HEK293 (cell line): ENCODE measurements around the gene KBTBD3.

ENCODE experiments used
- CTCF ChIA-PET: fragments of 350-600 bp; formaldehyde crosslinking; extraction: SDS; loops from one replicate; lab custom pipeline; 2021; ENCODE audit warnings: antibody characterized with exemption; lab: Yijun Ruan, JAX
- POLR2A ChIA-PET: fragments of 300-600 bp; formaldehyde crosslinking; extraction: SDS; loops from one replicate; lab custom pipeline; 2020; ENCODE audit warnings: antibody characterized with exemption, inconsistent platforms; lab: Yijun Ruan, JAX
- H3K27ac ChIP-seq: fragments of 200-500 bp; sonication (Bioruptor generic); 2 replicates; pipeline ENCODE4 v1.5.1; 2014; ENCODE audit warnings: low read depth, low read length, control low read depth, inconsistent platforms; ENCODE audit errors: extremely low read depth
- H3K36me3 ChIP-seq, 2 experiments: fragments of 200-500 bp in 1 of 2; sonication (Bioruptor generic) in 1 of 2; 1 replicate in 1 of 2; 2 replicates in 1 of 2; pipeline ENCODE4 v1.5.1; 2014 to 2017; ENCODE audit warnings: inconsistent platforms in 2 of 2, low read length in 2 of 2; ENCODE audit not compliant: control insufficient read depth in 2 of 2, insufficient read depth in 1 of 2
- H3K4me1 ChIP-seq: fragments of 200-500 bp; sonication (Bioruptor generic); 2 replicates; pipeline ENCODE4 v1.5.1; 2014; ENCODE audit warnings: mild to moderate bottlenecking, low read length, inconsistent platforms; ENCODE audit not compliant: control insufficient read depth, insufficient read depth
- H3K4me3 ChIP-seq: 2 replicates; pipeline ENCODE4 v1.5.1; 2011; ENCODE audit warnings: low read depth, mild to moderate bottlenecking, control low read depth, low read length, moderate library complexity
- H3K9me3 ChIP-seq: fragments of 200-500 bp; sonication (Bioruptor generic); 2 replicates; pipeline ENCODE4 v1.5.1; 2014; ENCODE audit warnings: low read depth, low read length, inconsistent platforms; ENCODE audit not compliant: control insufficient read depth, insufficient read depth
- CTCF ChIP-seq: fragments of 450-650 bp; formaldehyde crosslinking; IDR thresholded peaks from 2 replicates; pipeline ENCODE4 v1.5.1; 2016; ENCODE audit warnings: missing biosample characterization, missing genetic modification characterization
- KLF1 ChIP-seq: fragments of 450-650 bp; formaldehyde crosslinking; IDR thresholded peaks from 2 replicates; pipeline ENCODE4 v1.5.1; 2016; ENCODE audit warnings: missing biosample characterization, missing genetic modification characterization
- KLF17 ChIP-seq: fragments of 450-650 bp; formaldehyde crosslinking; IDR thresholded peaks from 2 replicates; pipeline ENCODE4 v1.5.1; 2016; ENCODE audit warnings: missing biosample characterization, missing genetic modification characterization
- OSR2 ChIP-seq: fragments of 450-650 bp; formaldehyde crosslinking; IDR thresholded peaks from 2 replicates; pipeline ENCODE4 v1.5.1; 2016; ENCODE audit warnings: missing biosample characterization, missing genetic modification characterization
- REST ChIP-seq: fragments of 450-650 bp; formaldehyde crosslinking; IDR thresholded peaks from 2 replicates; pipeline ENCODE4 v1.5.1; 2016; ENCODE audit warnings: missing biosample characterization, missing genetic modification characterization
- SCRT2 ChIP-seq: fragments of 450-650 bp; formaldehyde crosslinking; IDR thresholded peaks from 2 replicates; pipeline ENCODE4 v1.5.1; 2016; ENCODE audit warnings: missing biosample characterization, missing genetic modification characterization
- YY2 ChIP-seq: fragments of 450-650 bp; formaldehyde crosslinking; IDR thresholded peaks from 2 replicates; pipeline ENCODE4 v1.5.1; 2016; ENCODE audit warnings: missing biosample characterization, missing genetic modification characterization
- ZBTB20 ChIP-seq: fragments of 450-650 bp; formaldehyde crosslinking; IDR thresholded peaks from 2 replicates; pipeline ENCODE4 v1.5.1; 2016; ENCODE audit warnings: missing biosample characterization, missing genetic modification characterization
- ZBTB48 ChIP-seq: fragments of 450-650 bp; formaldehyde crosslinking; IDR thresholded peaks from 2 replicates; pipeline ENCODE4 v1.5.1; 2016; ENCODE audit warnings: missing biosample characterization, missing genetic modification characterization
- ZNF266 ChIP-seq: fragments of 450-650 bp; formaldehyde crosslinking; IDR thresholded peaks from 2 replicates; pipeline ENCODE4 v1.5.1; 2016; ENCODE audit warnings: missing biosample characterization, missing genetic modification characterization, low read depth
- ZNF416 ChIP-seq: fragments of 450-650 bp; formaldehyde crosslinking; IDR thresholded peaks from 2 replicates; pipeline ENCODE4 v1.5.1; 2016; ENCODE audit warnings: missing biosample characterization, missing genetic modification characterization
- ZNF529 ChIP-seq: fragments of 450-650 bp; formaldehyde crosslinking; IDR thresholded peaks from 2 replicates; pipeline ENCODE4 v1.5.1; 2017; ENCODE audit warnings: missing genetic modification characterization, missing biosample characterization; ENCODE audit not compliant: insufficient replicate concordance
- ZNF658 ChIP-seq: fragments of 450-650 bp; formaldehyde crosslinking; IDR thresholded peaks from 2 replicates; pipeline ENCODE4; 2016; ENCODE audit warnings: missing biosample characterization, missing genetic modification characterization
- ZNF768 ChIP-seq: fragments of 450-650 bp; formaldehyde crosslinking; IDR thresholded peaks from 2 replicates; pipeline ENCODE4 v1.5.1; 2018; ENCODE audit warnings: missing biosample characterization, mild to moderate bottlenecking, missing genetic modification characterization
- TF ChIP-seq, protein P1 (sequence below): fragments of 450-650 bp; formaldehyde crosslinking; IDR thresholded peaks from 2 replicates; pipeline ENCODE4 v1.5.1; 2016; ENCODE audit warnings: missing biosample characterization, missing genetic modification characterization
- TF ChIP-seq, protein P2 (sequence below): fragments of 450-650 bp; formaldehyde crosslinking; IDR thresholded peaks from 2 replicates; pipeline ENCODE4 v1.5.1; 2016; ENCODE audit warnings: missing biosample characterization, missing genetic modification characterization
- TF ChIP-seq, protein P3 (sequence below): fragments of 450-650 bp; formaldehyde crosslinking; IDR thresholded peaks from 2 replicates; pipeline ENCODE4 v1.5.1; 2016; ENCODE audit warnings: missing biosample characterization, missing genetic modification characterization

The KBTBD3 gene

GRCh38 chr11:106047631-106048030 lies 29.5 kb downstream of the KBTBD3 start (continued):
- TF ChIP-seq, protein P1, sequence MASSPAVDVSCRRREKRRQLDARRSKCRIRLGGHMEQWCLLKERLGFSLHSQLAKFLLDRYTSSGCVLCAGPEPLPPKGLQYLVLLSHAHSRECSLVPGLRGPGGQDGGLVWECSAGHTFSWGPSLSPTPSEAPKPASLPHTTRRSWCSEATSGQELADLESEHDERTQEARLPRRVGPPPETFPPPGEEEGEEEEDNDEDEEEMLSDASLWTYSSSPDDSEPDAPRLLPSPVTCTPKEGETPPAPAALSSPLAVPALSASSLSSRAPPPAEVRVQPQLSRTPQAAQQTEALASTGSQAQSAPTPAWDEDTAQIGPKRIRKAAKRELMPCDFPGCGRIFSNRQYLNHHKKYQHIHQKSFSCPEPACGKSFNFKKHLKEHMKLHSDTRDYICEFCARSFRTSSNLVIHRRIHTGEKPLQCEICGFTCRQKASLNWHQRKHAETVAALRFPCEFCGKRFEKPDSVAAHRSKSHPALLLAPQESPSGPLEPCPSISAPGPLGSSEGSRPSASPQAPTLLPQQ (tag by site-specific recombination) = no peak
- TF ChIP-seq, protein P2, sequence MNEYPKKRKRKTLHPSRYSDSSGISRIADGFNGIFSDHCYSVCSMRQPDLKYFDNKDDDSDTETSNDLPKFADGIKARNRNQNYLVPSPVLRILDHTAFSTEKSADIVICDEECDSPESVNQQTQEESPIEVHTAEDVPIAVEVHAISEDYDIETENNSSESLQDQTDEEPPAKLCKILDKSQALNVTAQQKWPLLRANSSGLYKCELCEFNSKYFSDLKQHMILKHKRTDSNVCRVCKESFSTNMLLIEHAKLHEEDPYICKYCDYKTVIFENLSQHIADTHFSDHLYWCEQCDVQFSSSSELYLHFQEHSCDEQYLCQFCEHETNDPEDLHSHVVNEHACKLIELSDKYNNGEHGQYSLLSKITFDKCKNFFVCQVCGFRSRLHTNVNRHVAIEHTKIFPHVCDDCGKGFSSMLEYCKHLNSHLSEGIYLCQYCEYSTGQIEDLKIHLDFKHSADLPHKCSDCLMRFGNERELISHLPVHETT (tag by site-specific recombination) = no peak
- TF ChIP-seq ZNF266 (no peak), KLF1 (no peak)

- no peak overlapping the region for H3K4me3 ChIP-seq
- H3K27ac ChIP-seq = no peak overlapping the region
- no peak for TF ChIP-seq SCRT2 (tag by site-specific recombination)
- TF ChIP-seq CTCF (tag by site-specific recombination) = no peak
- no peak for TF ChIP-seq ZBTB20 (tag by site-specific recombination)
- TF ChIP-seq ZNF768 (tag by site-specific recombination) = no peak
- no peak for TF ChIP-seq ZNF529 (tag by site-specific recombination)
- TF ChIP-seq ZBTB48 (tag by site-specific recombination) = no peak
- no peak for TF ChIP-seq REST (tag by site-specific recombination)
- no peak for TF ChIP-seq ZNF658 (tag by site-specific recombination)
- no peak for TF ChIP-seq OSR2 (tag by site-specific recombination)
- no peak for TF ChIP-seq YY2 (tag by site-specific recombination)
- no peak for TF ChIP-seq ZNF416 (tag by site-specific recombination)
- TF ChIP-seq KLF17 (tag by site-specific recombination) = no peak
- TF ChIP-seq, protein P3, sequence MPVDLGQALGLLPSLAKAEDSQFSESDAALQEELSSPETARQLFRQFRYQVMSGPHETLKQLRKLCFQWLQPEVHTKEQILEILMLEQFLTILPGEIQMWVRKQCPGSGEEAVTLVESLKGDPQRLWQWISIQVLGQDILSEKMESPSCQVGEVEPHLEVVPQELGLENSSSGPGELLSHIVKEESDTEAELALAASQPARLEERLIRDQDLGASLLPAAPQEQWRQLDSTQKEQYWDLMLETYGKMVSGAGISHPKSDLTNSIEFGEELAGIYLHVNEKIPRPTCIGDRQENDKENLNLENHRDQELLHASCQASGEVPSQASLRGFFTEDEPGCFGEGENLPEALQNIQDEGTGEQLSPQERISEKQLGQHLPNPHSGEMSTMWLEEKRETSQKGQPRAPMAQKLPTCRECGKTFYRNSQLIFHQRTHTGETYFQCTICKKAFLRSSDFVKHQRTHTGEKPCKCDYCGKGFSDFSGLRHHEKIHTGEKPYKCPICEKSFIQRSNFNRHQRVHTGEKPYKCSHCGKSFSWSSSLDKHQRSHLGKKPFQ (tag by site-specific recombination) = no peak
- H3K4me1 ChIP-seq = no peaks in the 10 kb centered on the region
- H3K36me3 ChIP-seq = no peaks in the 10 kb centered on the region
- ChIA-PET POLR2A (no interaction called here), CTCF (no interaction called here)
- no peaks in the 10 kb centered on the region for H3K9me3 ChIP-seq
These were observed 33.6 kb downstream of the KBTBD3 start for GRCh38 chr11:106043540-106043939.
